HG02588 (cell line): ENCODE results near the gene VASH1.

Experiments
- ATAC-seq: cut with Tn5 transposase; IDR thresholded peaks from one replicate; pipeline ENCODE4 v1.9.1; 2021; ENCODE audit warnings: mild to moderate bottlenecking, moderate library complexity; ENCODE audit not compliant: unreplicated experiment

VASH1 gene

GRCh38 chr14:76782115-76782884 lies 21.0 kb downstream of the VASH1 start:
- no peak for ATAC-seq

GRCh38 chr14:76782885-76783566 lies 21.8 kb downstream of the VASH1 start:
- ATAC-seq = no peak

- no peak for ATAC-seq
These were observed 23.1 kb downstream of the VASH1 start for GRCh38 chr14:76784266-76784874.

GRCh38 chr14:76784881-76785280 lies 23.6 kb downstream of the VASH1 start:
- peak; percentile 62 for ATAC-seq

- ATAC-seq = no peak
These were observed 25.3 kb downstream of the VASH1 start for GRCh38 chr14:76786601-76787000.

GRCh38 chr14:76792422-76792821 lies 31.2 kb downstream of the VASH1 start:
- no peak for ATAC-seq

- ATAC-seq = no peak
These were observed 32.1 kb downstream of the VASH1 start for GRCh38 chr14:76793324-76793723.

- no peak for ATAC-seq
These were observed 32.7 kb downstream of the VASH1 start for GRCh38 chr14:76793956-76794355.

- ATAC-seq = no peak
These were observed 45.2 kb downstream of the VASH1 start for GRCh38 chr14:76806446-76806845.

- ATAC-seq = no peak
These were observed 46.7 kb downstream of the VASH1 start for GRCh38 chr14:76808011-76808410.

- ATAC-seq = no peak
These were observed 47.7 kb downstream of the VASH1 start for GRCh38 chr14:76808990-76809389.

GRCh38 chr14:76810525-76810924 lies 49.3 kb downstream of the VASH1 start:
- no peak for ATAC-seq

GRCh38 chr14:76810953-76811400 lies 49.7 kb downstream of the VASH1 start:
- ATAC-seq = no peak

- no peak for ATAC-seq
These were observed 50.3 kb downstream of the VASH1 start for GRCh38 chr14:76811561-76811960.

GRCh38 chr14:76812093-76812421 lies 50.8 kb downstream of the VASH1 start:
- peak; percentile 14 for ATAC-seq

- peak; percentile 80 for ATAC-seq
These were observed 51.4 kb downstream of the VASH1 start, which contains the start of gene ANGEL1 for GRCh38 chr14:76812422-76813383. TSS of gene ANGEL1 (minus strand) at chr14:76812882. CDS start at chr14:76812827, 55 bp downstream.

GRCh38 chr14:76814726-76815645 lies 53.7 kb downstream of the VASH1 start:
- no peak for ATAC-seq

GRCh38 chr14:76820700-76821099 lies 59.4 kb downstream of the VASH1 start:
- no peak for ATAC-seq

- ATAC-seq = no peak
These were observed 64.9 kb downstream of the VASH1 start, which contains the start of gene LRRC74A for GRCh38 chr14:76826122-76826521. TSS of gene LRRC74A (plus strand) at chr14:76826408. CDS start at chr14:76826698, 290 bp downstream.
